GM12875 (cell line): ENCODE data around the gene UBN1.

ENCODE experiments used
- H3K4me3 ChIP-seq: one replicate; pipeline ENCODE4 v1.5.1; 2011; ENCODE audit warnings: low read depth, low read length, control low read depth
- TF ChIP-seq, protein P1 (sequence below): IDR thresholded peaks from 2 replicates; pipeline ENCODE4 v1.5.1; 2011; ENCODE audit warnings: low read depth, mild to moderate bottlenecking, control low read depth, inconsistent platforms, low read length, moderate library complexity, borderline replicate concordance; ENCODE audit not compliant: insufficient read depth

UBN1 gene, protein sequence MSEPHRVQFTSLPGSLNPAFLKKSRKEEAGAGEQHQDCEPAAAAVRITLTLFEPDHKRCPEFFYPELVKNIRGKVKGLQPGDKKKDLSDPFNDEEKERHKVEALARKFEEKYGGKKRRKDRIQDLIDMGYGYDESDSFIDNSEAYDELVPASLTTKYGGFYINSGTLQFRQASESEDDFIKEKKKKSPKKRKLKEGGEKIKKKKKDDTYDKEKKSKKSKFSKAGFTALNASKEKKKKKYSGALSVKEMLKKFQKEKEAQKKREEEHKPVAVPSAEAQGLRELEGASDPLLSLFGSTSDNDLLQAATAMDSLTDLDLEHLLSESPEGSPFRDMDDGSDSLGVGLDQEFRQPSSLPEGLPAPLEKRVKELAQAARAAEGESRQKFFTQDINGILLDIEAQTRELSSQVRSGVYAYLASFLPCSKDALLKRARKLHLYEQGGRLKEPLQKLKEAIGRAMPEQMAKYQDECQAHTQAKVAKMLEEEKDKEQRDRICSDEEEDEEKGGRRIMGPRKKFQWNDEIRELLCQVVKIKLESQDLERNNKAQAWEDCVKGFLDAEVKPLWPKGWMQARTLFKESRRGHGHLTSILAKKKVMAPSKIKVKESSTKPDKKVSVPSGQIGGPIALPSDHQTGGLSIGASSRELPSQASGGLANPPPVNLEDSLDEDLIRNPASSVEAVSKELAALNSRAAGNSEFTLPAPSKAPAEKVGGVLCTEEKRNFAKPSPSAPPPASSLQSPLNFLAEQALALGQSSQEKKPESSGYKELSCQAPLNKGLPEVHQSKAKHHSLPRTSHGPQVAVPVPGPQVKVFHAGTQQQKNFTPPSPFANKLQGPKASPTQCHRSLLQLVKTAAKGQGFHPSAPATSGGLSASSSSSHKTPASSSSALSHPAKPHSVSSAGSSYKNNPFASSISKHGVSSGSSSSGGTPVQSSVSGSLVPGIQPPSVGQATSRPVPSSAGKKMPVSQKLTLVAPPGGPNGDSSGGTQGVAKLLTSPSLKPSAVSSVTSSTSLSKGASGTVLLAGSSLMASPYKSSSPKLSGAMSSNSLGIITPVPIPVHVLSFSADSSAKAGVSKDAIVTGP (N-terminal part only)

DNA sequence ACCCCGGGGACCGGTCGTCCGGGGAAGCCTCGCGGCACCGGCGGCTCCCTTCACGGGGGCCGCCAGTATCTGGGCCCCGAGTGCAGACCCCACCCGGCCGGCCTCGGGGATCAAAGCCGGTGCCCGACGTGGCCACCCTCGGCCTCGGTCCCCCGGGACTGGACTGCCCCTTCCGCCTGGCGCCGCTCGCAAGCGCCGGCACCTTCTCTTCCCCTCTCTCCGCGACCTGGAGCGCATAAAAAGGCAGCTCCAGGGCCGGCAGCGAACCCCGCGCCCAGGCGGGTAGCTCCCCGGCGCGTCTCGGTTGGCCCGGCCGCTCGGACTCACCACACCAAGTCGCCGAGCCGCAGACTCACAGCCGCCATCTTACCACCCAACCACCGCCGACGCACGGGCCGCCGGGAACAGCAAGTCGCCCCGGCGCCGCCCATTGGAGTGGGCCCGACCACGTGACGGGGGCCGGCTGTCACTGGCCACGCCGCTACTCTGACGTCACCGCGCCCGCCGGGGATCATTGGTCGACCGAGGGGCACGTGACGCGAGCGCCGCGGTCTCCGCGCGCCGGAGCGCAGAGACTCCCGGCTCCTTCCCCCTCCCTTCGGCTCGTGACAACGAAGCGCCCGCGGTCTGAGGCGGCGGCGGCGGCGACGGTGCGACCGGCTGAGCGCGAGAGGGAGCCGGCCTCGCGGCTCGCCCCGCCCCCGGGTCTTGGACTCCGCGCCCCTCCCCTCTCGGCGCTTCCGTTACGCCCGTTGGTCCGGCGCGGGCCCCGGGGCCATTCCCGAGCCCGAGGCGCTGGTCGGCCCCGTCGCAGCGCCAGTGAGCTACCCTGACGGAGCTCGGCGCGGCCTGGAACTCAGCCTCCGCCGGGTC lies at the start of gene UBN1, which contains the start of gene GLYR1:
Gene UBN1 (plus strand): TSS at position 581 of the 873 bp plus-strand sequence. CDS start 5,437 bp downstream, outside the sequence.
Gene GLYR1 (minus strand): TSS at position 388 of the 873 bp plus-strand sequence. CDS start 23 bp downstream, at position 365.
- H3K4me3 ChIP-seq, result peak within 1 kb of the TSS; percentile 97
- TF ChIP-seq, protein P1, sequence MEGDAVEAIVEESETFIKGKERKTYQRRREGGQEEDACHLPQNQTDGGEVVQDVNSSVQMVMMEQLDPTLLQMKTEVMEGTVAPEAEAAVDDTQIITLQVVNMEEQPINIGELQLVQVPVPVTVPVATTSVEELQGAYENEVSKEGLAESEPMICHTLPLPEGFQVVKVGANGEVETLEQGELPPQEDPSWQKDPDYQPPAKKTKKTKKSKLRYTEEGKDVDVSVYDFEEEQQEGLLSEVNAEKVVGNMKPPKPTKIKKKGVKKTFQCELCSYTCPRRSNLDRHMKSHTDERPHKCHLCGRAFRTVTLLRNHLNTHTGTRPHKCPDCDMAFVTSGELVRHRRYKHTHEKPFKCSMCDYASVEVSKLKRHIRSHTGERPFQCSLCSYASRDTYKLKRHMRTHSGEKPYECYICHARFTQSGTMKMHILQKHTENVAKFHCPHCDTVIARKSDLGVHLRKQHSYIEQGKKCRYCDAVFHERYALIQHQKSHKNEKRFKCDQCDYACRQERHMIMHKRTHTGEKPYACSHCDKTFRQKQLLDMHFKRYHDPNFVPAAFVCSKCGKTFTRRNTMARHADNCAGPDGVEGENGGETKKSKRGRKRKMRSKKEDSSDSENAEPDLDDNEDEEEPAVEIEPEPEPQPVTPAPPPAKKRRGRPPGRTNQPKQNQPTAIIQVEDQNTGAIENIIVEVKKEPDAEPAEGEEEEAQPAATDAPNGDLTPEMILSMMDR, result no peak

DNA sequence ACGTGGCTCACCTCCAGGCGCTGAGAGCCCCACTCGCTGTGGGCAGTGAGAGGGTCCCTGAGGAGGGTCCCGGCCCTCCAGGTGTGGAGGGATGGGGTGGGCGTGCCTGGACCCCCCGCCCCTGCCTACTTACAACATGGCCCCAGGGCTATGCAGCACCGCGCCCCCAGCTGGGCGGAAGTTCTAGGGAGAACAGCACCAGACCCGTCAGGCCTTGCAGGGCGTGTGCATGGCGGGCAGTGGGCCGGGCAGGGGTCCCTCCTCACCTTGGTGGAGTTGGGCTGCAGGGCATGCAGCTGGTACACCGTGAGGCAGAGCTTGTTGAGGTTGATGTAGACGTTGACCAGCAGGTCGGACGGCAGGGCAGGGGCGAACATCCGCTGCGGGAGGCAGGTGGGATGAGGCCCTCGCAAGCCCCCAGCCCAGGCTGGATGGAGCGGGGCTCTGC lies 49.5 kb upstream of the UBN1 start:
- no peak overlapping the region for H3K4me3 ChIP-seq
- TF ChIP-seq, protein P1, result no peak

DNA sequence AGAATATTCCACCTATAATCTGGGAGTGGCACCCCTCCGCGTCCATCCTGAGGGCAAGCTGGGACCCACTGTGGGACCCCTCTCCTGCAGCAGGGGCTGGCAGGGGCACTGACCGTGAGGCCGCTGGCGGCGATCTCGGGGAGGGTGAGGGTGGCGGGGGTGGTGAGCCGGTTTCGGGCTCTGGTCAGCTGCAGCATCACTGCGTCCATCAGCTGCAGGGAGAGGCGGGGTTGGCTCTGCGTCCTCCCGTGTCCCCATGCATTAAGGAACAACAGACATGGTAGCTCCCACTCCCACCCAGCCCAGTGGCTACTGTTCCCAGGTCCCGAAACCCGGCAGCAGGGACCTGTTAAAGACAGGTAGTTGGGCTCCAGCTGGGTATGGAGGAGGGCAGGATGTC lies 48.8 kb upstream of the UBN1 start:
- no peak overlapping the region for H3K4me3 ChIP-seq
- TF ChIP-seq, protein P1, result no peak

- TF ChIP-seq, protein P1, result no peak
- H3K4me3 ChIP-seq, result no peak overlapping the region
Measured at GRCh38 chr16:4799171-4799855, 48.0 kb upstream of the UBN1 start.

- TF ChIP-seq, protein P1, result no peak
- peak overlapping the region; percentile 28 for H3K4me3 ChIP-seq
Measured at GRCh38 chr16:4800290-4801041, 46.8 kb upstream of the UBN1 start.
